ENCODE measurements around the gene SF3B1.

GRCh38 chr2:197378086-197378485 lies 56.7 kb downstream of the SF3B1 start:
- TF ChIP-seq, protein P1, sequence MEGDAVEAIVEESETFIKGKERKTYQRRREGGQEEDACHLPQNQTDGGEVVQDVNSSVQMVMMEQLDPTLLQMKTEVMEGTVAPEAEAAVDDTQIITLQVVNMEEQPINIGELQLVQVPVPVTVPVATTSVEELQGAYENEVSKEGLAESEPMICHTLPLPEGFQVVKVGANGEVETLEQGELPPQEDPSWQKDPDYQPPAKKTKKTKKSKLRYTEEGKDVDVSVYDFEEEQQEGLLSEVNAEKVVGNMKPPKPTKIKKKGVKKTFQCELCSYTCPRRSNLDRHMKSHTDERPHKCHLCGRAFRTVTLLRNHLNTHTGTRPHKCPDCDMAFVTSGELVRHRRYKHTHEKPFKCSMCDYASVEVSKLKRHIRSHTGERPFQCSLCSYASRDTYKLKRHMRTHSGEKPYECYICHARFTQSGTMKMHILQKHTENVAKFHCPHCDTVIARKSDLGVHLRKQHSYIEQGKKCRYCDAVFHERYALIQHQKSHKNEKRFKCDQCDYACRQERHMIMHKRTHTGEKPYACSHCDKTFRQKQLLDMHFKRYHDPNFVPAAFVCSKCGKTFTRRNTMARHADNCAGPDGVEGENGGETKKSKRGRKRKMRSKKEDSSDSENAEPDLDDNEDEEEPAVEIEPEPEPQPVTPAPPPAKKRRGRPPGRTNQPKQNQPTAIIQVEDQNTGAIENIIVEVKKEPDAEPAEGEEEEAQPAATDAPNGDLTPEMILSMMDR (IDR thresholded peaks at IDR 0.05) = no peak
- no peak for TF ChIP-seq REST (IDR thresholded peaks at IDR 0.05)

Measured in A549 (cell line).